ENCODE measurements around the gene OR1J2. TPM values are rescaled to one million over a fixed set of nuclear protein-coding genes. Genes with fewer than 3 reads are reported as not detected.

Gene OR1J2
- total RNA-seq, 1 experiment from 2014 or later, result not detected

- Histone ChIP-seq H3K9me3 (ENCODE audit: low read depth, low read length, poor library complexity, severe bottlenecking) (no peaks in the 10 kb centered on the region), H3K4me1 (ENCODE audit: insufficient read depth, low read length, poor library complexity, severe bottlenecking) (no peaks in the 10 kb centered on the region), H3K4me3 (ENCODE audit: low read depth, low read length, poor library complexity, severe bottlenecking) (no peak within 1 kb of the TSS), H3K27ac (ENCODE audit: low read depth, low read length, poor library complexity, severe bottlenecking) (no peak within 1 kb of the TSS), H3K27me3 (replicated peaks; ENCODE audit: insufficient read depth, low read depth, low read length, poor library complexity) (peaks cover 40% of the 10 kb centered on the region), H3K36me3 (ENCODE audit: insufficient read depth, low read length, poor library complexity, severe bottlenecking) (no peaks in the 10 kb centered on the region)
- BruUV-seq (replicated peaks), result no TSS peak
- no peak for DNase-seq (ENCODE audit: low spot score)
- intact Hi-C loops (cut with micrococcal nuclease; ENCODE audit: unreplicated experiment), result no loop called here
- ChIA-PET POLR2A (ENCODE audit: low non-redundant PET) (no interaction called here), CTCF (no interaction called here)
- no peak for TF ChIP-seq EZH2 (IDR thresholded peaks at IDR 0.05; ENCODE audit: borderline replicate concordance, low read depth, low read length, poor library complexity, severe bottlenecking)
- no peak for TF ChIP-seq CTCF (conservative IDR thresholded peaks at IDR 0.05; ENCODE audit: low read depth, low read length)
Measured at GRCh38 chr9:122477826-122478225, 32.8 kb upstream of the OR1J2 start, which contains the start of gene OR1J1. OR1J1 (minus strand) TSS chr9:122477926; CDS start chr9:122477926, 0 bp downstream.

GRCh38 chr9:122479062-122479461, 31.5 kb upstream of the OR1J2 start:
- ChIA-PET POLR2A (ENCODE audit: low non-redundant PET) (no interaction called here), CTCF (no interaction called here)
- DNase-seq (ENCODE audit: low spot score), result no peak
- Histone ChIP-seq H3K9me3 (ENCODE audit: low read depth, low read length, poor library complexity, severe bottlenecking) (no peaks in the 10 kb centered on the region), H3K36me3 (ENCODE audit: insufficient read depth, low read length, poor library complexity, severe bottlenecking) (no peaks in the 10 kb centered on the region), H3K4me3 (ENCODE audit: low read depth, low read length, poor library complexity, severe bottlenecking) (no peak overlapping the region), H3K4me1 (ENCODE audit: insufficient read depth, low read length, poor library complexity, severe bottlenecking) (no peaks in the 10 kb centered on the region), H3K27me3 (replicated peaks; ENCODE audit: insufficient read depth, low read depth, low read length, poor library complexity) (peaks cover 44% of the 10 kb centered on the region), H3K27ac (ENCODE audit: low read depth, low read length, poor library complexity, severe bottlenecking) (no peak overlapping the region)
- no peak for TF ChIP-seq EZH2 (IDR thresholded peaks at IDR 0.05; ENCODE audit: borderline replicate concordance, low read depth, low read length, poor library complexity, severe bottlenecking)
- TF ChIP-seq CTCF (conservative IDR thresholded peaks at IDR 0.05; ENCODE audit: low read depth, low read length), result no peak
- intact Hi-C loops (cut with micrococcal nuclease; ENCODE audit: unreplicated experiment), result no loop called here
- no TSS peak for BruUV-seq (replicated peaks)

GRCh38 chr9:122498883-122499288, 11.7 kb upstream of the OR1J2 start:
- BruUV-seq (replicated peaks), result no TSS peak

More at GRCh38 chr9:122498883-122499288, 11.7 kb upstream of the OR1J2 start:
- Histone ChIP-seq H3K4me1 (ENCODE audit: insufficient read depth, low read length, poor library complexity, severe bottlenecking) (no peaks in the 10 kb centered on the region), H3K36me3 (ENCODE audit: insufficient read depth, low read length, poor library complexity, severe bottlenecking) (no peaks in the 10 kb centered on the region), H3K27me3 (replicated peaks; ENCODE audit: insufficient read depth, low read depth, low read length, poor library complexity) (peaks cover 37% of the 10 kb centered on the region), H3K4me3 (ENCODE audit: low read depth, low read length, poor library complexity, severe bottlenecking) (no peak overlapping the region), H3K9me3 (ENCODE audit: low read depth, low read length, poor library complexity, severe bottlenecking) (no peaks in the 10 kb centered on the region), H3K27ac (ENCODE audit: low read depth, low read length, poor library complexity, severe bottlenecking) (no peak overlapping the region)
- TF ChIP-seq EZH2 (IDR thresholded peaks at IDR 0.05; ENCODE audit: borderline replicate concordance, low read depth, low read length, poor library complexity, severe bottlenecking) (no peak), CTCF (conservative IDR thresholded peaks at IDR 0.05; ENCODE audit: low read depth, low read length) (peak; percentile 88)
- intact Hi-C loops (cut with micrococcal nuclease; ENCODE audit: unreplicated experiment), result no loop called here
- ChIA-PET CTCF (interaction anchor here (0.6 to 1.1 kb wide), 7 partner anchors 61 to 851 kb away, joined by 3 to 5 read pairs (median 4); no protein-coding TSS in a partner anchor), POLR2A (ENCODE audit: low non-redundant PET) (no interaction called here)
- peak; percentile 76 for DNase-seq (ENCODE audit: low spot score)
